Calu3 (cell line): Measurements from ENCODE around the gene FLYWCH1. TPM values are rescaled to one million over a fixed set of nuclear protein-coding genes. Genes with fewer than 3 reads are reported as not detected.

Source experiments
- BruUV-seq: library from RNA; stranded (reverse); fragments of 400-500 nt; replicated peaks from 2 replicates; lab custom pipeline; 2021; lab: Mats Ljungman, UMichigan
- CTCF ChIA-PET: fragments of 300-600 bp; sonication (Branson Sonifier 250); formaldehyde crosslinking; loops from one replicate; lab custom pipeline; 2022; ENCODE audit warnings: antibody characterized with exemption; lab: Charles Lee
- DNase-seq: peaks from one replicate; pipeline ENCODE4 v3.0.0; 2022
- H3K27ac Mint-ChIP-seq: one replicate; pipeline ENCODE4 v1.8.0; 2022; ENCODE audit warnings: mixed read lengths; ENCODE audit not compliant: unreplicated experiment
- H3K27me3 Mint-ChIP-seq: one replicate; pipeline ENCODE4 v1.8.0; 2022; ENCODE audit warnings: mixed read lengths; ENCODE audit not compliant: unreplicated experiment
- H3K36me3 Mint-ChIP-seq: one replicate; pipeline ENCODE4 v1.8.0; 2022; ENCODE audit warnings: mild to moderate bottlenecking, moderate library complexity, mixed read lengths; ENCODE audit not compliant: insufficient read depth, unreplicated experiment
- H3K4me1 Mint-ChIP-seq: one replicate; pipeline ENCODE4 v1.8.0; 2022; ENCODE audit warnings: mild to moderate bottlenecking, low read depth, mixed read lengths; ENCODE audit not compliant: unreplicated experiment
- H3K4me3 Mint-ChIP-seq: one replicate; pipeline ENCODE4 v1.8.0; 2022; ENCODE audit warnings: mild to moderate bottlenecking, low read depth, moderate library complexity, mixed read lengths; ENCODE audit not compliant: unreplicated experiment
- H3K9me3 Mint-ChIP-seq: one replicate; pipeline ENCODE4 v1.8.0; 2022; ENCODE audit warnings: low read depth, mixed read lengths; ENCODE audit not compliant: unreplicated experiment
- intact Hi-C: fragments of 100-400 bp; cut with micrococcal nuclease; formaldehyde crosslinking; loops from one replicate; pipeline ENCODE4 v1.10.0; 2022; ENCODE audit not compliant: unreplicated experiment
- total RNA-seq: library from RNA; stranded (reverse); gene quantifications from 2 replicates; pipeline ENCODE4 v1.2.3, GENCODE V29; 2022
- TF ChIP-seq, protein P1 (sequence below): fragments of 200-600 bp; IDR thresholded peaks from one replicate; pipeline ENCODE4 v1.8.0; 2022; ENCODE audit warnings: antibody characterized with exemption; ENCODE audit not compliant: unreplicated experiment

The FLYWCH1 gene
- total RNA-seq, 1 experiment from 2014 or later = 34.8 TPM

DNA sequence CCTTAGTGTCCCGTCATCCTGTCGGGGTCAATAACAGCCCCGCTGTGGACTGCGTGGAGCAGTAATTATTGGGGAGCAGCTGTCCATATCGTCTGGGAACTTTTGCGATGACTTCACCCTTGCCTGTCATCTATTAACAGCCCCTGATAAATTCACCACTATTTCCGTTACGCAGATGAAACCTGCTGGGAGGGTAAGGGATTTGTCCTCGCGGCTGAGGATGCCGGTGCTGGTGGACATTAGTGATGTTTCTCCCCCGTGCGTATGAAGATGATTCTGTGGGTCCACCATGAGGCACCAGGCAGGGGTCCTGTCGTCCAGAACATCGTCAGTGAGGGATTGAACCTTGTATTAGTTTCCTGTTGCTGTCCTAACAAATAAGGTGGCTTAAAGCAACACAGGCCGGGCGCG is 27.7 kb upstream of the FLYWCH1 start:
- CTCF ChIA-PET = interaction anchor here (2.1 kb wide), 1 partner anchor 8 kb away, joined by 5 read pairs; no protein-coding TSS in a partner anchor
- peaks cover 7% of the 10 kb centered on the region for H3K4me1 Mint-ChIP-seq
- peaks cover 28% of the 10 kb centered on the region for H3K36me3 Mint-ChIP-seq
- no peak overlapping the region for H3K27ac Mint-ChIP-seq
- TSS peak; percentile 23 for BruUV-seq
- peaks cover 3% of the 10 kb centered on the region for H3K9me3 Mint-ChIP-seq
- peak overlapping the region; percentile 90 for H3K4me3 Mint-ChIP-seq
- intact Hi-C loops = no loop called here
- H3K27me3 Mint-ChIP-seq = no peaks in the 10 kb centered on the region
- TF ChIP-seq, protein P1, sequence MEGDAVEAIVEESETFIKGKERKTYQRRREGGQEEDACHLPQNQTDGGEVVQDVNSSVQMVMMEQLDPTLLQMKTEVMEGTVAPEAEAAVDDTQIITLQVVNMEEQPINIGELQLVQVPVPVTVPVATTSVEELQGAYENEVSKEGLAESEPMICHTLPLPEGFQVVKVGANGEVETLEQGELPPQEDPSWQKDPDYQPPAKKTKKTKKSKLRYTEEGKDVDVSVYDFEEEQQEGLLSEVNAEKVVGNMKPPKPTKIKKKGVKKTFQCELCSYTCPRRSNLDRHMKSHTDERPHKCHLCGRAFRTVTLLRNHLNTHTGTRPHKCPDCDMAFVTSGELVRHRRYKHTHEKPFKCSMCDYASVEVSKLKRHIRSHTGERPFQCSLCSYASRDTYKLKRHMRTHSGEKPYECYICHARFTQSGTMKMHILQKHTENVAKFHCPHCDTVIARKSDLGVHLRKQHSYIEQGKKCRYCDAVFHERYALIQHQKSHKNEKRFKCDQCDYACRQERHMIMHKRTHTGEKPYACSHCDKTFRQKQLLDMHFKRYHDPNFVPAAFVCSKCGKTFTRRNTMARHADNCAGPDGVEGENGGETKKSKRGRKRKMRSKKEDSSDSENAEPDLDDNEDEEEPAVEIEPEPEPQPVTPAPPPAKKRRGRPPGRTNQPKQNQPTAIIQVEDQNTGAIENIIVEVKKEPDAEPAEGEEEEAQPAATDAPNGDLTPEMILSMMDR = no peak
- no peak for DNase-seq

DNA sequence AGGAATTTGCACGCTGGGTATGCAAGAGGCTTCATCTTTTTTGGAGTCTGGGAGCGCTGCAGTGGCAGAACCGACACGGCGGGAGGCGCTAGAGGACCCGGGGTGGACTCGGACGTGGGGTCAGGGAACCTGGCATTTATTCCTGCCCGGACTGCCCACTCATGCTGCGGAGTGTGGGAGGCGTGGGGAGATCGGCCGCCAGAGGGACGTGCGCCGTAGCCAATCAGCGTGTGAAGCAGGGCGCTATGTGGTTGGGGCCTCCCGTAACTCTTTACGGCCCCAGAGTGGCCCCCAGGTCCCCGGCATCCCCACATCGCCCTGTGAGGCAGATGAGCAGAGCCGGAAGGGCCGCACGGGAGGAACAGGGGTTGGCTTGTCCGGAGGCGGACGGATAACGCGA is 17.5 kb upstream of the FLYWCH1 start:
- BruUV-seq = no TSS peak
- CTCF ChIA-PET = no interaction called here
- Mint-ChIP-seq H3K4me1 (no peaks in the 10 kb centered on the region), H3K9me3 (no peaks in the 10 kb centered on the region), H3K36me3 (no peaks in the 10 kb centered on the region), H3K27ac (no peak overlapping the region), H3K27me3 (no peaks in the 10 kb centered on the region), H3K4me3 (no peak overlapping the region)
- intact Hi-C loops = no loop called here
- TF ChIP-seq, protein P1 = peak; percentile 33
- DNase-seq = no peak

DNA sequence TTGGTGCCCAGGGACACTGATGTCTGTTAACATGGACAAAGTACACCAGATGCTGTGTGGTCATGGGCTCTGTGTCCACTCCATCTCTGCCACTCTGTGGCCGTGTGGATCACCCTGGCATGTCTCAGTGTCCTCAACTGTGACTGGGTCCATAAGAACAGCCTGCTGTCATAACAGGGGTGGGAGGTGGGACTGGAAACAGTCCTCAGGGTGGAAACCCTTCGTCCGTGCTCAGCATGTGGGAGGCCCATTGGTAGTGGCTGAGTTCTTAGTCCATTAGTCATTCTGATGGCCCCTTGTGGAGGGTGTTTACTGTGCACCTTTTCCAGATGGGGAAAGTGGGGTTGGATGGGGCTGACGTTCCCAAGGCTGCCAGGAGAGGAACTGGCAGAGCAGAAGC is 15.9 kb upstream of the FLYWCH1 start:
- intact Hi-C loops = no loop called here
- H3K9me3 Mint-ChIP-seq = no peaks in the 10 kb centered on the region
- CTCF ChIA-PET = no interaction called here

DNA sequence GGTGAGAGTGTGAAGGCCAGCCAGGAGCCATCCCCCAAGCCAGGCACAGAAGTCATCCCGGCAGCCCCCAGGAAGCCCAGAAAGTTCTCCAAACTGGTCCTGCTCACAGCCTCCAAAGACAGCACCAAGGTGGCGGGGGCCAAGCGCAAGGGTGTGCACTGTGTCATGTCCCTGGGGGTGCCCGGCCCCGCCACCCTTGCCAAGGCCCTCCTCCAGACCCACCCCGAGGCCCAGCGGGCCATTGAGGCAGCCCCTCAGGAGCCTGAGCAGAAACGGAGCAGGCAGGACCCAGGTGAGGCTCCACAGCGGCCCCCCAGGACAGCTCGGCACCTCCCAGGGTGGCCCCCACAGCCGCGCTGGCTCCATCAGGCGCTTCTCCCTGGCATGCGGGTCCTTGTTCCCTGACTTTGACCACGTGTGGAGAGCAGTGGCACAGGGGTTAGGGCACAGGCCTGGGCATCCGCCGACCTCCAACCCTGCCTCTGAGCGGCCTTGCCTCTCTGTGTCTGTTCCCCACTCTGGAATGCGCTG is 15.2 kb upstream of the FLYWCH1 start:
- DNase-seq = no peak
- intact Hi-C loops = no loop called here
- Mint-ChIP-seq H3K4me1 (no peaks in the 10 kb centered on the region), H3K9me3 (no peaks in the 10 kb centered on the region), H3K27ac (no peak overlapping the region), H3K4me3 (no peak overlapping the region), H3K27me3 (no peaks in the 10 kb centered on the region), H3K36me3 (no peaks in the 10 kb centered on the region)
- CTCF ChIA-PET = interaction anchor here (0.6 kb wide), 1 partner anchor 183 kb away, joined by 4 read pairs; no protein-coding TSS in a partner anchor
- no TSS peak for BruUV-seq
- TF ChIP-seq, protein P1 = no peak

More for the DNA sequence above, 15.9 kb upstream of the FLYWCH1 start:
- TF ChIP-seq, protein P1 = no peak
- H3K4me3 Mint-ChIP-seq = no peak overlapping the region
- H3K27ac Mint-ChIP-seq = no peak overlapping the region
- DNase-seq = no peak
- no TSS peak for BruUV-seq
- H3K27me3 Mint-ChIP-seq = no peaks in the 10 kb centered on the region
- no peaks in the 10 kb centered on the region for H3K4me1 Mint-ChIP-seq
- H3K36me3 Mint-ChIP-seq = no peaks in the 10 kb centered on the region
